Ovary (tissue), 9 donors: Measurements from ENCODE around the gene FHOD3. TPM values are rescaled to one million over a fixed set of nuclear protein-coding genes. Genes with fewer than 3 reads are reported as not detected.

ENCODE experiments used
- DNase-seq, 5 donors: peaks; one replicate each; pipeline ENCODE4 v3.0.0-alpha.2; 2019 to 2020
- H3K27ac ChIP-seq, 2 donors: fragments of 200-600 bp; one replicate each; pipeline versions ENCODE4 v1.5.1 to v1.8.0; 2019 to 2022
- H3K27me3 ChIP-seq: fragments of 200-600 bp; one replicate; pipeline ENCODE4 v1.8.0; 2022
- H3K36me3 ChIP-seq: fragments of 200-600 bp; sonication (generic); one replicate; pipeline ENCODE4 v1.5.1; 2019
- H3K4me1 ChIP-seq: one replicate; pipeline ENCODE4 v1.8.1; 2013; ENCODE audit warnings: mild to moderate bottlenecking, moderate library complexity; ENCODE audit not compliant: insufficient read depth
- H3K4me3 ChIP-seq: fragments of 200-600 bp; sonication (generic); one replicate; pipeline ENCODE4 v1.5.1; 2017
- H3K9me3 ChIP-seq, 2 donors: fragments of 200-600 bp in 1 of 2; sonication (generic) in 1 of 2; one replicate each; pipeline versions ENCODE4 v1.5.1 to v1.8.1; 2013 to 2019; ENCODE audit warnings: mild to moderate bottlenecking in 1 of 2, moderate library complexity in 1 of 2
- CTCF ChIP-seq, 3 donors: fragments of 450-650 bp in 2 of 3; fragments of 200-600 bp in 1 of 3; IDR thresholded peaks; one replicate each; pipeline versions ENCODE4 v1.5.1 to v1.8.0; 2016 to 2022; ENCODE audit warnings: antibody characterized with exemption in 3 of 3, mild to moderate bottlenecking in 1 of 3
- EP300 ChIP-seq: sonication (generic); formaldehyde crosslinking; IDR thresholded peaks from one replicate; pipeline ENCODE4 v1.6.1; 2017; ENCODE audit warnings: antibody characterized with exemption
- POLR2A ChIP-seq: fragments of 450-650 bp; IDR thresholded peaks from one replicate; pipeline ENCODE4 v1.6.1; 2017; ENCODE audit warnings: antibody characterized with exemption, mild to moderate bottlenecking, moderate library complexity
- WGBS, 3 donors: extraction: QIAGEN DNeasy Blood & Tissue Kit in 1 of 3; methylation state at CpG; one replicate each; pipeline versions ENCODE4 v1.1.5 to v1.1.7; 2013 to 2017; 5-methylcytosine and 5-hydroxymethylcytosine counted together
- intact Hi-C, 4 donors: fragments of 100-400 bp; cut with DNase I; formaldehyde crosslinking; loops; one replicate each; pipeline versions ENCODE4 v1.11.0 to v1.15.1; 2022 to 2023
- polyA plus RNA-seq, 2 donors: library from polyadenylated mRNA; stranded (reverse); fragments of 200-250 nt in 1 of 2; fragments of 350-450 nt in 1 of 2; fragmentation: Illumina TruSeq in 1 of 2; extraction: RNeasy Lipid Tissue Mini Kit (QIAGEN cat#74804) in 1 of 2; gene quantifications; one replicate each; pipeline ENCODE4 v1.2.3, GENCODE V29; 2013 to 2014
- total RNA-seq, 7 donors: library from RNA; depleted of rRNA in 2 of 7; stranded (reverse); fragments of >200 nt in 2 of 7; fragmentation: NEBNext Ultra II Directional in 3 of 7; extraction: Animal tissue kit (Norgen Biotek cat#: 25700) in 3 of 7; gene quantifications; one replicate each; pipeline versions ENCODE4 v1.1.0 to v1.2.4, GENCODE V29; 2016 to 2023
- donor health status: DM: no; HTN: no; CAD: no; lungs with moderate emphysema.
- donor health status: DM: no; HTN: no; CAD: no.
- donor health status: Bipolar disorder and iron deficiency.
- donor health status: DM: yes; HTN: yes; CAD: no.
- donor health status: DM: no; HTN: no; CAD: no.
- donor health status: DM: yes; HTN: yes; CAD: no.

Gene FHOD3
- total and polyA plus RNA-seq, 9 donors: 3.5 to 62.5 (median 11.0) TPM

GRCh38 chr18:36465970-36466369 is 168.5 kb downstream of the FHOD3 start:
- Histone ChIP-seq H3K9me3 (no peaks in the 10 kb centered on the region), H3K27ac (no peak overlapping the region), H3K36me3 (no peaks in the 10 kb centered on the region), H3K4me1 (peaks cover 2% of the 10 kb centered on the region), H3K4me3 (no peak overlapping the region), H3K27me3 (no peaks in the 10 kb centered on the region)
- no peak for TF ChIP-seq EP300
- TF ChIP-seq CTCF (IDR thresholded peaks at IDR 0.05): no peak
- no peak for TF ChIP-seq POLR2A
- DNase-seq: no peak
- intact Hi-C loops: loop anchor here in 1 of 4 donors (10.0 kb wide), 1 partner anchor 151 kb away; no protein-coding TSS in a partner anchor
- WGBS, 3 donors: 90 to 92% (median 92%) methylated on average over 3 of the region's 3 CpGs

- Histone ChIP-seq H3K4me1 (no peaks in the 10 kb centered on the region), H3K27me3 (no peaks in the 10 kb centered on the region), H3K4me3 (no peak overlapping the region), H3K27ac (no peak overlapping the region), H3K36me3 (no peaks in the 10 kb centered on the region), H3K9me3 (no peaks in the 10 kb centered on the region)
- intact Hi-C loops: loop anchor here in 1 of 4 donors (10.0 kb wide), 1 partner anchor 153 kb away; no protein-coding TSS in a partner anchor
- TF ChIP-seq EP300 (no peak), POLR2A (no peak), CTCF (IDR thresholded peaks at IDR 0.05) (no peak)
- 86 to 90% (median 90%) methylated on average over 11 of the region's 11 CpGs for WGBS, 3 donors
- no peak for DNase-seq
These were observed 170.1 kb downstream of the FHOD3 start for GRCh38 chr18:36467614-36468013.

- no peaks in the 10 kb centered on the region for H3K27me3 ChIP-seq
- WGBS, 3 donors: 47 to 75% (median 65%) methylated on average over 9 of the region's 9 CpGs
- TF ChIP-seq EP300: no peak
- TF ChIP-seq CTCF (IDR thresholded peaks at IDR 0.05): no peak
- no peak for TF ChIP-seq POLR2A
- no peaks in the 10 kb centered on the region for H3K36me3 ChIP-seq
- H3K9me3 ChIP-seq: no peaks in the 10 kb centered on the region
- no peaks in the 10 kb centered on the region for H3K4me1 ChIP-seq
- no peak overlapping the region for H3K27ac ChIP-seq
- H3K4me3 ChIP-seq: no peak overlapping the region
- no peak for DNase-seq
- intact Hi-C loops: loop anchor here in 1 of 4 donors (10.0 kb wide), 1 partner anchor 153 kb away; no protein-coding TSS in a partner anchor
These were observed 170.6 kb downstream of the FHOD3 start for GRCh38 chr18:36468161-36468560.

GRCh38 chr18:36469461-36469860 is 171.9 kb downstream of the FHOD3 start:
- H3K27ac ChIP-seq: no peak overlapping the region
- H3K9me3 ChIP-seq: no peaks in the 10 kb centered on the region
- intact Hi-C loops: loop anchor here in 1 of 4 donors (10.0 kb wide), 1 partner anchor 155 kb away; no protein-coding TSS in a partner anchor
- no peak for TF ChIP-seq CTCF (IDR thresholded peaks at IDR 0.05)
- no peak for TF ChIP-seq EP300
- TF ChIP-seq POLR2A: no peak
- no peaks in the 10 kb centered on the region for H3K27me3 ChIP-seq
- no peak for DNase-seq
- WGBS, 3 donors: 73 to 79% (median 79%) methylated on average over 8 of the region's 8 CpGs
- H3K36me3 ChIP-seq: no peaks in the 10 kb centered on the region
- H3K4me3 ChIP-seq: no peak overlapping the region
- H3K4me1 ChIP-seq: peaks cover 1% of the 10 kb centered on the region
